Endothelial cell (in vitro differentiated cells): Measurements from ENCODE around the gene CBLIF. TPM values are rescaled to one million over a fixed set of nuclear protein-coding genes. Genes with fewer than 3 reads are reported as not detected.
A peak's percentile ranks its signal among the peaks of the same experiment; 100 is the strongest.
"Not testable (repeated sequence)": the region's sequence is repeated elsewhere in the genome, so short reads cannot be mapped to it uniquely, and the experiment has no call there.

ENCODE experiments used
- DNase-seq: peaks from one replicate; pipeline ENCODE4 v3.0.0; 2021; ENCODE audit warnings: low spot score
- H3K27ac Mint-ChIP-seq: one replicate; pipeline ENCODE4 v1.8.0; 2021; ENCODE audit warnings: mixed read lengths, inconsistent platforms; ENCODE audit not compliant: unreplicated experiment
- H3K27me3 Mint-ChIP-seq: one replicate; pipeline ENCODE4 v1.8.0; 2021; ENCODE audit warnings: mild to moderate bottlenecking, moderate library complexity, mixed read lengths, inconsistent platforms; ENCODE audit not compliant: unreplicated experiment
- H3K36me3 Mint-ChIP-seq: one replicate; pipeline ENCODE4 v1.8.0; 2021; ENCODE audit warnings: mild to moderate bottlenecking, low read depth, mixed read lengths, inconsistent platforms; ENCODE audit not compliant: unreplicated experiment
- H3K4me1 Mint-ChIP-seq: one replicate; pipeline ENCODE4 v1.8.0; 2021; ENCODE audit warnings: mild to moderate bottlenecking, mixed read lengths, inconsistent platforms; ENCODE audit not compliant: unreplicated experiment
- H3K4me3 Mint-ChIP-seq: one replicate; pipeline ENCODE4 v1.8.0; 2021; ENCODE audit warnings: mild to moderate bottlenecking, mixed read lengths, inconsistent platforms; ENCODE audit not compliant: unreplicated experiment
- H3K9me3 Mint-ChIP-seq: one replicate; pipeline ENCODE4 v1.8.0; 2021; ENCODE audit warnings: mixed read lengths, inconsistent platforms; ENCODE audit not compliant: unreplicated experiment
- CTCF ChIP-seq: fragments of 200-600 bp; sonication (generic); IDR thresholded peaks from one replicate; pipeline ENCODE4 v1.5.0; 2021; ENCODE audit warnings: antibody characterized with exemption; ENCODE audit not compliant: unreplicated experiment
- total RNA-seq: library from RNA; stranded (reverse); fragmentation: NEBNext Ultra II Directional; extraction: Animal tissue kit (Norgen Biotek cat#: 25700); gene quantifications from one replicate; pipeline ENCODE4 v1.2.1, GENCODE V29; 2021; ENCODE audit not compliant: unreplicated experiment

Gene CBLIF
- total RNA-seq, 1 donor from 2014 or later: not detected

DNA sequence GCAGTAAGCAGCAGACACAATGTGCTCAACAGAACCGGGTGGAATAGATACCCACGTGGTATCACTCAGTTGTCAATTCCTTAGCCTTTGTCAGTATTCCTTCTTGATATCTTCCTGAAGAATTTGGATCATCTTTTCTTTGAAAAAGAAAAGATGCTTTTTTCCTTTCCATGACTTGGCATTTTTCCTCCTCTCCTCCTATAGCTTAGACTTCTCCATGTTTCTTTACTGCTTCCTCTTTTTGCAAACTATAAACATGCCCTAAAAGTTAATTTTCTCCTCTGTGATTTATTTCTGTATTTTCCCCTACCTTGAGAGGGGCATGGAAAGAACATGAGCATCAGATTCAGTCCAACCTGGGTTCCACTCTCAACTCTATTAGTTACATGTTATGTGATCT, 11.7 kb downstream of the CBLIF start:
- no peak for DNase-seq
- Mint-ChIP-seq H3K27me3 (peaks cover 1% of the 10 kb centered on the region), H3K36me3 (no peaks in the 10 kb centered on the region), H3K4me1 (no peaks in the 10 kb centered on the region), H3K27ac (no peak overlapping the region), H3K4me3 (no peak overlapping the region), H3K9me3 (no peaks in the 10 kb centered on the region)
- TF ChIP-seq CTCF: no peak

- H3K4me1 Mint-ChIP-seq: peaks cover 3% of the 10 kb centered on the region
- DNase-seq: no peak
- no peak overlapping the region for H3K27ac Mint-ChIP-seq
- no peak for TF ChIP-seq CTCF
- peaks cover 1% of the 10 kb centered on the region for H3K27me3 Mint-ChIP-seq
- H3K9me3 Mint-ChIP-seq: no peaks in the 10 kb centered on the region
- no peak overlapping the region for H3K4me3 Mint-ChIP-seq
- no peaks in the 10 kb centered on the region for H3K36me3 Mint-ChIP-seq
Measured at GRCh38 chr11:59829358-59829757, 15.9 kb downstream of the CBLIF start.

DNA sequence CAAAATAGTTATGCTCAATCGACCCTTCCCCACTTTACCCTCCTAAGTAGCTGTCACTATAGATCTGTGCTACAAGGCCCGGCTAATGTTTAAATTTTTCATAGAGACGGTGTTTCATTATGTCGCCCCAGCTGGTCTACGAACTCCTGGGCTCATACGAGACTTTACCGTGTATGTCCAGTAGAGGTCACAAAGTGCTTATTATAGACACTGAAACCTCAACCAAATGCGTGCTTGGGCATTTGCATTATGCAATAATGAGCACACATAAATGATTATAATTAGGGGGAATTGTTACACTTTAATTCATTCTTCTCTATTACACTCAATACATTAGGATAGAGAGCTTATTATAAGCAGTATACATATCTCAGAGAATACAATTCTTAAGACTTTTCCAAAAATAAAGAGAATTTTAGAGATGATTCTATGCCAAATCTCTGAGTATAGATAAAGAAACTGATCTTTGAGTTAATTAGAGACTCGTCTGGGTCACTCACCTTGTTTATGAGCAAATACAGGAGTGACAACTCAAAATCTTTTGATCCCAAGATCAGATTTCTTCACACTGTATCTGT, 22.2 kb downstream of the CBLIF start:
- H3K9me3 Mint-ChIP-seq: no peaks in the 10 kb centered on the region
- DNase-seq: peak; percentile 34
- no peak overlapping the region for H3K27ac Mint-ChIP-seq
- H3K4me3 Mint-ChIP-seq: no peak overlapping the region
- H3K36me3 Mint-ChIP-seq: peaks cover 7% of the 10 kb centered on the region
- peak; percentile 35 for TF ChIP-seq CTCF
- peaks cover 13% of the 10 kb centered on the region for H3K4me1 Mint-ChIP-seq
- peaks cover 4% of the 10 kb centered on the region for H3K27me3 Mint-ChIP-seq

DNA sequence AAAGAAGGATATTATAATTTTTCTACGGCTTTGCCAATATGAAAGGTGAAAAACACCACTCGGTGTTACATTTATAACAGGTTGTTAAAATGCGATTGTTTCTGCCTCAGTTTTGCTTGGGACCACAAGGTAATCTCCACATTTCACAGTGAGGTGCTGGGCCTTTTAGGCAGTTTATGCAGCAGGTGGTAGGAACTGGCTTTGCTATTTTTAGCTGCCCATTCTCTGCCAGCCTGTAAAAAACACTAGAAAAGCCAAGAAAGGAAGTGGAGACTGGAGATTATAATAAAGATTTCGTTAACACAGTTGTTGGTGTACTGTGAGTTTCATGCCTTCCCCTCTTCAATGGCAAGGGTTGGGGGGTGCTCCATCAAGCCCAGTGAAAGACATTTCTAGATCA, 26.7 kb downstream of the CBLIF start:
- no peak for DNase-seq
- TF ChIP-seq CTCF: no peak
- Mint-ChIP-seq H3K9me3 (no peaks in the 10 kb centered on the region), H3K27ac (no peak overlapping the region), H3K36me3 (peaks cover 7% of the 10 kb centered on the region), H3K27me3 (peaks cover 4% of the 10 kb centered on the region), H3K4me1 (peaks cover 33% of the 10 kb centered on the region), H3K4me3 (no peak overlapping the region)

DNA sequence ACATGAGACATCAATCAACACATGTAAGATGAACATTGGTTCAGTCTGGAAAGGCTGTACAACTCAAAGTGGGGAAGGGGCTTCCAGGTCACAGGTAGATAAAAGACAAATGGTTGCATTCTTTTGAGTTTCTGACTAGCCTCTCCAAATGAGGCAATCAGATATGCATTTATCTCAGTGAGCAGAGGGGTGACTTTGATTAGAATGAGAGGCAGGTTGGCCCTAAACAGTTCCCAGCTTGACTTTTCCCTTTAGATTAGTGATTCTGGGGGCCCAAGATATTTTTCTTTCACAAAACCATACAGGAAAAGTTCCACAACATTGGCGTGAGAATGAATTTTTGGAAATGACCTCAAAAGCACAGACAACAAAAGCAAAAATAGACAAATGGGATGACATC, 28.9 kb downstream of the CBLIF start:
- H3K9me3 Mint-ChIP-seq, H3K27me3 Mint-ChIP-seq, H3K4me3 Mint-ChIP-seq, H3K36me3 Mint-ChIP-seq, H3K27ac Mint-ChIP-seq, DNase-seq: not testable (repeated sequence)
- H3K4me1 Mint-ChIP-seq: peaks cover 43% of the 10 kb centered on the region
